ENCODE results near the gene ZNF133. TPM values are rescaled to one million over a fixed set of nuclear protein-coding genes. Genes with fewer than 3 reads are reported as not detected.
A peak's percentile ranks its signal among the peaks of the same experiment; 100 is the strongest.

Gene ZNF133
- total and polyA plus RNA-seq, 2 of the 13 experiments (the other 11 are each of a cell fraction or from before 2014, with no cell fraction given): 23.5 to 26.7 TPM

DNA sequence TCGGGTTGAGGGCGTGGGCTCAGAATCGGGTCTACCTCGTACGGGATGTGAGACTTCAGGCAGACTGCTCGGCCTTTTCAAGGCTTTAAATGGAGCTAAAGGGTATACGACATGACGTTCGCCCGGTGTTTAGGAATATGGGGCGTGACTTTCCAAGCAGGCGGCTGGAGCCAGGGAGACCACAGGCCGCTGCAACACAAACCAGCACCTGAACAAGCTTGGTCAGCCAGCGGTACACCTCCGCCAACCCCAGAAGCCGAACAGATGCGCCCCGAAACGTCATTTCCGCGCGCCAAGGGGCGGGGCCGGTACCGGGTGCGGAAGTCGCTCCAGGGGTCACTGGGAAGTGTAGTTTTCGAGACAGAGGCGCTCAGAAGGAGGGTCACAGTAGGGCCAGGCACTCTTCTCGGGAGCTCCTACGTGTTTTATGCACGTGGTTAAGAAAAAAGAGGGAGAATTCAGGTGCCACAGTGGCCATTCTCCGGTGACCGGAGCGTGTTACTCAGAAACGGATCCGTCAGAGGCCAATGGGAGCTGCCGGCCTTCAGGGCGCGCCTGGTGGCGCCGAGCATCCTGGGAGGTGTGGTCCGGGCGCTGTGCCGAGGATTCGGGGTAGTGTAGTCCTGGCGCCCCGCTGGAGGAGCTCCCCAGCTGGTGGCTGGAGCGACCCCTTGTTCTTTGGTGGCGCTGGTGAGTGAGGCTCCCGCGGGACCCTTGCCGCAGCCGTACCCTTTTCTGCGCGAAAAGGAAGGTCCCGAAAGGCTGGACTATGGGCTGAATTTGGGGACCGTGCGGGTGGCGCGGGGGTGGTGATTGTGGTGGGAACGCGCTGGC, at the start of gene ZNF133 (continued):
- TF ChIP-seq, protein P1, sequence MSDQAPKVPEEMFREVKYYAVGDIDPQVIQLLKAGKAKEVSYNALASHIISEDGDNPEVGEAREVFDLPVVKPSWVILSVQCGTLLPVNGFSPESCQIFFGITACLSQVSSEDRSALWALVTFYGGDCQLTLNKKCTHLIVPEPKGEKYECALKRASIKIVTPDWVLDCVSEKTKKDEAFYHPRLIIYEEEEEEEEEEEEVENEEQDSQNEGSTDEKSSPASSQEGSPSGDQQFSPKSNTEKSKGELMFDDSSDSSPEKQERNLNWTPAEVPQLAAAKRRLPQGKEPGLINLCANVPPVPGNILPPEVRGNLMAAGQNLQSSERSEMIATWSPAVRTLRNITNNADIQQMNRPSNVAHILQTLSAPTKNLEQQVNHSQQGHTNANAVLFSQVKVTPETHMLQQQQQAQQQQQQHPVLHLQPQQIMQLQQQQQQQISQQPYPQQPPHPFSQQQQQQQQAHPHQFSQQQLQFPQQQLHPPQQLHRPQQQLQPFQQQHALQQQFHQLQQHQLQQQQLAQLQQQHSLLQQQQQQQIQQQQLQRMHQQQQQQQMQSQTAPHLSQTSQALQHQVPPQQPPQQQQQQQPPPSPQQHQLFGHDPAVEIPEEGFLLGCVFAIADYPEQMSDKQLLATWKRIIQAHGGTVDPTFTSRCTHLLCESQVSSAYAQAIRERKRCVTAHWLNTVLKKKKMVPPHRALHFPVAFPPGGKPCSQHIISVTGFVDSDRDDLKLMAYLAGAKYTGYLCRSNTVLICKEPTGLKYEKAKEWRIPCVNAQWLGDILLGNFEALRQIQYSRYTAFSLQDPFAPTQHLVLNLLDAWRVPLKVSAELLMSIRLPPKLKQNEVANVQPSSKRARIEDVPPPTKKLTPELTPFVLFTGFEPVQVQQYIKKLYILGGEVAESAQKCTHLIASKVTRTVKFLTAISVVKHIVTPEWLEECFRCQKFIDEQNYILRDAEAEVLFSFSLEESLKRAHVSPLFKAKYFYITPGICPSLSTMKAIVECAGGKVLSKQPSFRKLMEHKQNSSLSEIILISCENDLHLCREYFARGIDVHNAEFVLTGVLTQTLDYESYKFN (CRISPR knock-in tag; conservative IDR thresholded peaks at IDR 0.05): peak; percentile 59
- no peak for TF ChIP-seq TRIM24 (CRISPR knock-in tag; IDR thresholded peaks at IDR 0.05)
- TF ChIP-seq ARID2 (CRISPR knock-in tag; IDR thresholded peaks at IDR 0.05; ENCODE audit: borderline replicate concordance): 0 out of 2 replicates have a peak, but pooled peaks have one; percentile 11
- TF ChIP-seq ZFP36L2 (CRISPR knock-in tag; IDR thresholded peaks at IDR 0.05): peak; percentile 42; the same call in 1 of the 2 replicates
- TF ChIP-seq, protein P2, sequence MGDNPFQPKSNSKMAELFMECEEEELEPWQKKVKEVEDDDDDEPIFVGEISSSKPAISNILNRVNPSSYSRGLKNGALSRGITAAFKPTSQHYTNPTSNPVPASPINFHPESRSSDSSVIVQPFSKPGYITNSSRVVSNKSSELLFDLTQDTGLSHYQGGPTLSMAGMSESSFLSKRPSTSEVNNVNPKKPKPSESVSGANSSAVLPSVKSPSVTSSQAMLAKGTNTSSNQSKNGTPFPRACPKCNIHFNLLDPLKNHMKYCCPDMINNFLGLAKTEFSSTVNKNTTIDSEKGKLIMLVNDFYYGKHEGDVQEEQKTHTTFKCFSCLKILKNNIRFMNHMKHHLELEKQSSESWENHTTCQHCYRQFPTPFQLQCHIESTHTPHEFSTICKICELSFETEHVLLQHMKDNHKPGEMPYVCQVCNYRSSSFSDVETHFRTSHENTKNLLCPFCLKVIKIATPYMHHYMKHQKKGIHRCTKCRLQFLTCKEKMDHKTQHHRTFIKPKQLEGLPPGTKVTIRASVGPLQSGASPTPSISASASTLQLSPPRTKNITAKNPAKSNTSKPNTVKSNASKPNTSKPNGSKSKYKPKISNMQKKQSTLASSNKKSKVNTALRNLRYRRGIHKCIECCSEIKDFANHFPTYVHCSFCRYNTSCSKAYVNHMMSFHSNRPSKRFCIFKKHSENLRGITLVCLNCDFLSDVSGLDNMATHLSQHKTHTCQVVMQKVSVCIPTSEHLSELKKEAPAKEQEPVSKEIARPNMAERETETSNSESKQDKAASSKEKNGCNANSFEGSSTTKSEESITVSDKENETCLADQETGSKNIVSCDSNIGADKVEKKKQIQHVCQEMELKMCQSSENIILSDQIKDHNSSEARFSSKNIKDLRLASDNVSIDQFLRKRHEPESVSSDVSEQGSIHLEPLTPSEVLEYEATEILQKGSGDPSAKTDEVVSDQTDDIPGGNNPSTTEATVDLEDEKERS (CRISPR knock-in tag; IDR thresholded peaks at IDR 0.05): peak; percentile 78
- no peak; the same call in 1 of the 2 replicates for TF ChIP-seq ZNF430 (CRISPR knock-in tag; IDR thresholded peaks at IDR 0.05)
- TF ChIP-seq, protein P3, sequence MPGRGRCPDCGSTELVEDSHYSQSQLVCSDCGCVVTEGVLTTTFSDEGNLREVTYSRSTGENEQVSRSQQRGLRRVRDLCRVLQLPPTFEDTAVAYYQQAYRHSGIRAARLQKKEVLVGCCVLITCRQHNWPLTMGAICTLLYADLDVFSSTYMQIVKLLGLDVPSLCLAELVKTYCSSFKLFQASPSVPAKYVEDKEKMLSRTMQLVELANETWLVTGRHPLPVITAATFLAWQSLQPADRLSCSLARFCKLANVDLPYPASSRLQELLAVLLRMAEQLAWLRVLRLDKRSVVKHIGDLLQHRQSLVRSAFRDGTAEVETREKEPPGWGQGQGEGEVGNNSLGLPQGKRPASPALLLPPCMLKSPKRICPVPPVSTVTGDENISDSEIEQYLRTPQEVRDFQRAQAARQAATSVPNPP (CRISPR knock-in tag; IDR thresholded peaks at IDR 0.05): no peak
- no peak for TF ChIP-seq MBNL3 (CRISPR knock-in tag; conservative IDR thresholded peaks at IDR 0.05)
- TF ChIP-seq AHR (CRISPR knock-in tag; IDR thresholded peaks at IDR 0.05): peak; percentile 80
- no peak; the same call in 1 of the 2 replicates for TF ChIP-seq ZNF296 (CRISPR knock-in tag; conservative IDR thresholded peaks at IDR 0.05)
- TF ChIP-seq, protein P4, sequence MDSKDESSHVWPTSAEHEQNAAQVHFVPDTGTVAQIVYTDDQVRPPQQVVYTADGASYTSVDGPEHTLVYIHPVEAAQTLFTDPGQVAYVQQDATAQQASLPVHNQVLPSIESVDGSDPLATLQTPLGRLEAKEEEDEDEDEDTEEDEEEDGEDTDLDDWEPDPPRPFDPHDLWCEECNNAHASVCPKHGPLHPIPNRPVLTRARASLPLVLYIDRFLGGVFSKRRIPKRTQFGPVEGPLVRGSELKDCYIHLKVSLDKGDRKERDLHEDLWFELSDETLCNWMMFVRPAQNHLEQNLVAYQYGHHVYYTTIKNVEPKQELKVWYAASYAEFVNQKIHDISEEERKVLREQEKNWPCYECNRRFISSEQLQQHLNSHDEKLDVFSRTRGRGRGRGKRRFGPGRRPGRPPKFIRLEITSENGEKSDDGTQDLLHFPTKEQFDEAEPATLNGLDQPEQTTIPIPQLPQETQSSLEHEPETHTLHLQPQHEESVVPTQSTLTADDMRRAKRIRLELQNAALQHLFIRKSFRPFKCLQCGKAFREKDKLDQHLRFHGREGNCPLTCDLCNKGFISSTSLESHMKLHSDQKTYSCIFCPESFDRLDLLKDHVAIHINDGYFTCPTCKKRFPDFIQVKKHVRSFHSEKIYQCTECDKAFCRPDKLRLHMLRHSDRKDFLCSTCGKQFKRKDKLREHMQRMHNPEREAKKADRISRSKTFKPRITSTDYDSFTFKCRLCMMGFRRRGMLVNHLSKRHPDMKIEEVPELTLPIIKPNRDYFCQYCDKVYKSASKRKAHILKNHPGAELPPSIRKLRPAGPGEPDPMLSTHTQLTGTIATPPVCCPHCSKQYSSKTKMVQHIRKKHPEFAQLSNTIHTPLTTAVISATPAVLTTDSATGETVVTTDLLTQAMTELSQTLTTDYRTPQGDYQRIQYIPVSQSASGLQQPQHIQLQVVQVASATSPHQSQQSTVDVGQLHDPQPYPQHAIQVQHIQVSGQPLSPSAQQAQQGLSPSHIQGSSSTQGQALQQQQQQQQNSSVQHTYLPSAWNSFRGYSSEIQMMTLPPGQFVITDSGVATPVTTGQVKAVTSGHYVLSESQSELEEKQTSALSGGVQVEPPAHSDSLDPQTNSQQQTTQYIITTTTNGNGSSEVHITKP (CRISPR knock-in tag; IDR thresholded peaks at IDR 0.05; ENCODE audit: low read depth): peak; percentile 72
- TF ChIP-seq, protein P5, sequence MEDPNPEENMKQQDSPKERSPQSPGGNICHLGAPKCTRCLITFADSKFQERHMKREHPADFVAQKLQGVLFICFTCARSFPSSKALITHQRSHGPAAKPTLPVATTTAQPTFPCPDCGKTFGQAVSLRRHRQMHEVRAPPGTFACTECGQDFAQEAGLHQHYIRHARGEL (CRISPR knock-in tag; IDR thresholded peaks at IDR 0.05): no peak; the same call in 1 of the 2 replicates
- TF ChIP-seq KLF9 (CRISPR knock-in tag; IDR thresholded peaks at IDR 0.05; ENCODE audit: low read depth): peak; percentile 58; the same call in 1 of the 2 replicates
- TF ChIP-seq, protein P6, sequence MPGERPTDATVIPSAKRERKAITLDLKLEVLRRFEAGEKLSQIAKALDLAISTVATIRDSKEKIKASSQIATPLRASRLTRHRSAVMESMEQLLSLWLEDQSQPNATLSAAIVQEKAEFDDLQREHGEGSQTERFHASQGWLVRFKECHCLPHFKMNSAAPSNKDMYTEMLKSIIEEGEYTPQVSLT (CRISPR knock-in tag; IDR thresholded peaks at IDR 0.05; ENCODE audit: borderline replicate concordance, low read depth): no peak
